ENCODE data around the gene DNMBP.

DNMBP gene

DNA sequence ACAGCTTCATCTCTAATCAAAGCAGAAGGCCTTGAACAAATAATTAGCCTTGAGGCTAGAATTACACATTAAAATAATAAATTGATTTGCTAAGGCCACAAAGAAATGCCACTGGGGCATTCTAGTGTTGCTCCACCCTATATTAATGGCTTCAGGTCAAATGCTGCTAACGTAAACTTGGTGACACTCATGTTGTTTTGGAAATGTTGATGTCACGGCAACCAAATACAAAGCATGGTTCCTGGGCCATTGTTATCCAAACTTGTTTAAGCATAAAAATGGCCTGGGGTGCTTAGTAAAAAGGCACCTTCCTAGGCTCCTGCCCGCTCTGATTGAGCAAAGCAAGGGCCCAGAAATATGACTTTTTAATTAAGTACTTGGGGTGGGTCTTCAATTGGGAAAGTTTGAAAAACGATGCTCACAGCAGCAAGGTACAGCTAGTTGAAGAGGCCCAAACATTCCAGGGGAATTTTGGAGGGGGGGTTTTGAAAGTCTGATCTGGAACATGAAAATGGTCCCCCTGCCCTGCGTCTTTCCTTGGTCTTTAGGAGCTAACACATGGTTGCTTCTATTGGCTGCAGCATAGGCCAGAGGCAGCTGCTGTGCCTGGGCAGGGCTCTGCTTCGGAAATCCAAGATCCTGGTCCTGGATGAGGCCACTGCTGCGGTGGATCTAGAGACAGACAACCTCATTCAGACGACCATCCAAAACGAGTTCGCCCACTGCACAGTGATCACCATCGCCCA lies 159.6 kb downstream of the DNMBP start:
- Histone ChIP-seq H3K4me1 (ENCODE audit: control insufficient read depth in 2 of 2, insufficient read depth in 1 of 2, low read depth in 1 of 2, low read length in 2 of 2) (peaks cover 5 to 11% of the 10 kb centered on the region in 2 donors), H2BK120ac (ENCODE audit: low read depth, low read length) (no peak overlapping the region), H2BK15ac (ENCODE audit: low read length) (peak overlapping the region; percentile 77), H3K9me3 (replicated peaks in 1 of 2; ENCODE audit: control insufficient read depth in 2 of 2, insufficient read depth in 1 of 2, low read depth in 1 of 2, low read length in 2 of 2) (no peaks in the 10 kb centered on the region), H3K79me1 (ENCODE audit: low read depth, low read length) (no peaks in the 10 kb centered on the region), H3K4me2 (ENCODE audit: insufficient read depth, low read length, poor library complexity, severe bottlenecking) (no peak overlapping the region), H3K27ac (replicated peaks; ENCODE audit: low read length) (no peak overlapping the region), H3K14ac (ENCODE audit: low read length) (no peak overlapping the region), H3K36me3 (replicated peaks in 1 of 2; ENCODE audit: control insufficient read depth in 2 of 2, insufficient read depth in 2 of 2, low read length in 2 of 2) (no peaks in the 10 kb centered on the region), H2BK12ac (ENCODE audit: low read length) (no peak overlapping the region), H2AFZ (ENCODE audit: low read length) (peak overlapping the region; percentile 18), H4K8ac (ENCODE audit: low read depth, low read length) (peak overlapping the region; percentile 19), H3K27me3 (ENCODE audit: control insufficient read depth in 3 of 3, insufficient read depth in 3 of 3, low read depth in 1 of 3, low read length in 3 of 3) (no peaks in the 10 kb centered on the region), H3K4ac (ENCODE audit: low read length) (peak overlapping the region; percentile 58), H3K18ac (ENCODE audit: low read length) (peak overlapping the region; percentile 89), H2BK5ac (ENCODE audit: low read length) (peak overlapping the region; percentile 35), H3K4me3 (ENCODE audit: low read length in 2 of 2) (no peak overlapping the region), H2AK5ac (ENCODE audit: low read depth, low read length) (no peak overlapping the region), H3K23ac (ENCODE audit: low read depth, low read length, poor library complexity) (no peak overlapping the region), H4K91ac (ENCODE audit: low read depth, low read length, poor library complexity) (no peak overlapping the region), H3K9ac (ENCODE audit: low read depth, low read length, poor library complexity) (no peak overlapping the region)
- WGBS, 2 donors (ENCODE audit: extremely low coverage in 2 of 2, insufficient read length in 2 of 2, insufficient replicate concordance in 1 of 2) = no CpG with 5 or more reads among the region's 11 CpGs
- DNase-seq (ENCODE audit: low spot score) = peak; percentile 45

DNA sequence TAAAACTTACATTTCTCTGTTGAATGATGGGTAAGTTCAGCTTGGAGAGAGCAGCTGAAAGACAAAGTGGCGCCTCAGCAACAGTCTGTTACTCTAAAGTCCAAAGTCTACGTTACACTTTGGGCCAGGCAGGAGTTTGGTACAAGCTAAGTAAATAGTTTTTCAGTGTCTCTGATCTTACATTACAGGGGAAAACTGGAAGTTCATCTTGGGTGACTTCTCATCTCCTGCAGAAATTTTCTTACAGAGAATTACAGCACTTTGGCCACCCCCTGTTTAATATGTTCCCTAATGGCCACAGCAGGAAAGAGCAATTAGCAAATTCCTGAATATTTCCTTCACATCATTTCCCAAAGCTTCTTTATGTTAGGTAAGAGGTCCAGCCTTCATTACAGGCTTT lies 160.2 kb downstream of the DNMBP start:
- Histone ChIP-seq H3K4me1 (ENCODE audit: control insufficient read depth in 2 of 2, insufficient read depth in 1 of 2, low read depth in 1 of 2, low read length in 2 of 2) (peaks cover 5 to 11% of the 10 kb centered on the region in 2 donors), H2BK12ac (ENCODE audit: low read length) (no peak overlapping the region), H2BK15ac (ENCODE audit: low read length) (no peak overlapping the region), H4K8ac (ENCODE audit: low read depth, low read length) (no peak overlapping the region), H3K23ac (ENCODE audit: low read depth, low read length, poor library complexity) (no peak overlapping the region), H3K9me3 (replicated peaks in 1 of 2; ENCODE audit: control insufficient read depth in 2 of 2, insufficient read depth in 1 of 2, low read depth in 1 of 2, low read length in 2 of 2) (no peaks in the 10 kb centered on the region), H3K79me1 (ENCODE audit: low read depth, low read length) (no peaks in the 10 kb centered on the region), H3K4me2 (ENCODE audit: insufficient read depth, low read length, poor library complexity, severe bottlenecking) (no peak overlapping the region), H3K27me3 (ENCODE audit: control insufficient read depth in 3 of 3, insufficient read depth in 3 of 3, low read depth in 1 of 3, low read length in 3 of 3) (no peaks in the 10 kb centered on the region), H2BK120ac (ENCODE audit: low read depth, low read length) (no peak overlapping the region), H3K4ac (ENCODE audit: low read length) (no peak overlapping the region), H3K27ac (replicated peaks; ENCODE audit: low read length) (no peak overlapping the region), H3K14ac (ENCODE audit: low read length) (no peak overlapping the region), H2BK5ac (ENCODE audit: low read length) (no peak overlapping the region), H3K36me3 (replicated peaks in 1 of 2; ENCODE audit: control insufficient read depth in 2 of 2, insufficient read depth in 2 of 2, low read length in 2 of 2) (no peaks in the 10 kb centered on the region), H2AK5ac (ENCODE audit: low read depth, low read length) (no peak overlapping the region), H3K18ac (ENCODE audit: low read length) (no peak overlapping the region), H3K4me3 (ENCODE audit: low read length in 2 of 2) (no peak overlapping the region), H4K91ac (ENCODE audit: low read depth, low read length, poor library complexity) (no peak overlapping the region), H3K9ac (ENCODE audit: low read depth, low read length, poor library complexity) (no peak overlapping the region), H2AFZ (ENCODE audit: low read length) (no peak overlapping the region)
- no peak for DNase-seq (ENCODE audit: low spot score)
- no CpG with 5 or more reads among the region's 2 CpGs for WGBS, 2 donors (ENCODE audit: extremely low coverage in 2 of 2, insufficient read length in 2 of 2, insufficient replicate concordance in 1 of 2)

DNA sequence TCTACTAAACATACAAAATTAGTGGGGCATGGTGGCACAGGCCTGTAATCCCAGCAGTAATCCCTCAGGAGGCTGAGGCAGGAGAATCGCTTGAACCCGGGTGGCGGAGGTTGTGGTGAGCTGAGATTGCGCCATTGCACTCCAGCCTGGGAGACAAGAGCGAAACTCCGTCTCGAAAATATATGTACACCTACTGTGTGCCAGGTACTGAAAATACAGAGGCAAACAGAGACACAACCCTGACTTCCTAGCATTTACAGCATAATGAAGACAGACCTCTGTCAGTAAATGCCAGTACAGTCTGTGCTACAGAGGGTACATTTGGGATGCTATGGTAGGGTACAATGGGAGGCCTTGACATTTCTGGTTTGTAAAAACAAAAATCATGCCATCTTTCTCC lies 160.7 kb downstream of the DNMBP start:
- Histone ChIP-seq H3K18ac (ENCODE audit: low read length) (no peak overlapping the region), H2BK12ac (ENCODE audit: low read length) (no peak overlapping the region), H3K4me2 (ENCODE audit: insufficient read depth, low read length, poor library complexity, severe bottlenecking) (no peak overlapping the region), H3K4me3 (ENCODE audit: low read length in 2 of 2) (no peak overlapping the region), H4K91ac (ENCODE audit: low read depth, low read length, poor library complexity) (no peak overlapping the region), H3K9ac (ENCODE audit: low read depth, low read length, poor library complexity) (no peak overlapping the region), H3K4ac (ENCODE audit: low read length) (no peak overlapping the region), H3K27ac (replicated peaks; ENCODE audit: low read length) (no peak overlapping the region), H2BK5ac (ENCODE audit: low read length) (no peak overlapping the region), H3K36me3 (replicated peaks in 1 of 2; ENCODE audit: control insufficient read depth in 2 of 2, insufficient read depth in 2 of 2, low read length in 2 of 2) (no peaks in the 10 kb centered on the region), H2AFZ (ENCODE audit: low read length) (no peak overlapping the region), H3K9me3 (replicated peaks in 1 of 2; ENCODE audit: control insufficient read depth in 2 of 2, insufficient read depth in 1 of 2, low read depth in 1 of 2, low read length in 2 of 2) (no peaks in the 10 kb centered on the region), H3K14ac (ENCODE audit: low read length) (no peak overlapping the region), H3K79me1 (ENCODE audit: low read depth, low read length) (no peaks in the 10 kb centered on the region), H3K4me1 (ENCODE audit: control insufficient read depth in 2 of 2, insufficient read depth in 1 of 2, low read depth in 1 of 2, low read length in 2 of 2) (peaks cover 5 to 11% of the 10 kb centered on the region in 2 donors), H2BK120ac (ENCODE audit: low read depth, low read length) (no peak overlapping the region), H2AK5ac (ENCODE audit: low read depth, low read length) (no peak overlapping the region), H3K27me3 (ENCODE audit: control insufficient read depth in 3 of 3, insufficient read depth in 3 of 3, low read depth in 1 of 3, low read length in 3 of 3) (no peaks in the 10 kb centered on the region), H4K8ac (ENCODE audit: low read depth, low read length) (no peak overlapping the region), H3K23ac (ENCODE audit: low read depth, low read length, poor library complexity) (no peak overlapping the region), H2BK15ac (ENCODE audit: low read length) (no peak overlapping the region)
- no peak for DNase-seq (ENCODE audit: low spot score)
- no CpG with 5 or more reads among the region's 7 CpGs for WGBS, 2 donors (ENCODE audit: extremely low coverage in 2 of 2, insufficient read length in 2 of 2, insufficient replicate concordance in 1 of 2)

DNA sequence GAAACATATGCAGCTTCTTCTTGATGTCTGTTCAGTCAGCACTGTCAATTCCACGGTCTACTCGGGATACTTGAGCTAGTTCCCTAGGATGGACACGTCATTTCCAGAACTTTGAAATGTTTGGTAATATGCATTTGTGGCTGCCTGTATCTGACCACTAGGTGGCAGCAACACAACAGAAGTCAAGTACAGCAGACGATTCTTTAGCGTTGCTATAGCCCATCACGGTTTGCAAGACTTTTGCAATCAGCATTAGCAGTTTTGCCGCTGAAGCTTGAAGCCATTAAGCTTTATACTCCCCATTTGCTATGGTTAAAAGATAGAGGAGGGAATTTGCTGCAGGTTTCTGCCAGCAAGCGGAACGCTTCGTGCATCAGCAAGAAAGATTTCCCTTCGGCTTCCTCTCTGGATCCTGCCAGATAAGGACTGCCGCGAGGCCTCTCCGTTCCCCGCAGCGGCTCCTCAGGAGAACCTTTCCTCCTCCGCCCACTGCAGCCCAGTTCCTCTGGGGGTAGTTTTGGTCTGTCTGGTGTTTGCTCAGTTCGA lies 163.8 kb downstream of the DNMBP start:
- no peak overlapping the region for H2BK12ac ChIP-seq (ENCODE audit: low read length)
- H3K18ac ChIP-seq (ENCODE audit: low read length) = no peak overlapping the region
- H3K36me3 ChIP-seq (replicated peaks in 1 of 2; ENCODE audit: control insufficient read depth in 2 of 2, insufficient read depth in 2 of 2, low read length in 2 of 2) = no peaks in the 10 kb centered on the region
- no peak overlapping the region for H2AK5ac ChIP-seq (ENCODE audit: low read depth, low read length)
- no peaks in the 10 kb centered on the region for H3K27me3 ChIP-seq (ENCODE audit: control insufficient read depth in 3 of 3, insufficient read depth in 3 of 3, low read depth in 1 of 3, low read length in 3 of 3)
- no peak overlapping the region for H3K27ac ChIP-seq (replicated peaks; ENCODE audit: low read length)
- WGBS, 2 donors (ENCODE audit: extremely low coverage in 2 of 2, insufficient read length in 2 of 2, insufficient replicate concordance in 1 of 2) = no CpG with 5 or more reads among the region's 18 CpGs
- no peak overlapping the region for H3K4ac ChIP-seq (ENCODE audit: low read length)
- H3K14ac ChIP-seq (ENCODE audit: low read length) = no peak overlapping the region
- H3K9ac ChIP-seq (ENCODE audit: low read depth, low read length, poor library complexity) = no peak overlapping the region
- peak overlapping the region in 1 of 2 donors; percentile 7 for H3K4me3 ChIP-seq (ENCODE audit: low read length in 2 of 2)
- H3K79me1 ChIP-seq (ENCODE audit: low read depth, low read length) = no peaks in the 10 kb centered on the region
- H2BK5ac ChIP-seq (ENCODE audit: low read length) = no peak overlapping the region
- no peak overlapping the region for H2BK120ac ChIP-seq (ENCODE audit: low read depth, low read length)
- H2BK15ac ChIP-seq (ENCODE audit: low read length) = no peak overlapping the region
- no peaks in the 10 kb centered on the region for H3K9me3 ChIP-seq (replicated peaks in 1 of 2; ENCODE audit: control insufficient read depth in 2 of 2, insufficient read depth in 1 of 2, low read depth in 1 of 2, low read length in 2 of 2)
- H4K8ac ChIP-seq (ENCODE audit: low read depth, low read length) = no peak overlapping the region
- no peak overlapping the region for H4K91ac ChIP-seq (ENCODE audit: low read depth, low read length, poor library complexity)
- H3K23ac ChIP-seq (ENCODE audit: low read depth, low read length, poor library complexity) = no peak overlapping the region
- peaks cover 8 to 11% of the 10 kb centered on the region in 2 donors for H3K4me1 ChIP-seq (ENCODE audit: control insufficient read depth in 2 of 2, insufficient read depth in 1 of 2, low read depth in 1 of 2, low read length in 2 of 2)
- H2AFZ ChIP-seq (ENCODE audit: low read length) = peak overlapping the region; percentile 91
- H3K4me2 ChIP-seq (ENCODE audit: insufficient read depth, low read length, poor library complexity, severe bottlenecking) = peak overlapping the region; percentile 32
- DNase-seq (ENCODE audit: low spot score) = peak; percentile 82

Data from neuronal stem cell (in vitro differentiated cells).